Adrenal gland (tissue), 5 donors: ENCODE results near the gene FASN.

Source experiments
- POLR2A ChIP-seq, 2 donors: fragments of 450-650 bp; IDR thresholded peaks; one replicate each; pipeline ENCODE4 v1.6.1; 2017; ENCODE audit warnings: antibody characterized with exemption in 2 of 2, mild to moderate bottlenecking in 2 of 2, moderate library complexity in 1 of 2
- TF ChIP-seq, protein P1 (sequence below), 6 experiments: fragments of 450-650 bp in 4 of 6; fragments of 200-600 bp in 2 of 6; sonication (generic) in 1 of 6; IDR thresholded peaks; 1 replicate in 5 of 6; 2 replicates in 1 of 6; pipeline versions ENCODE4 v1.5.1 to v1.8.0; 2016 to 2021; ENCODE audit warnings: antibody characterized with exemption in 6 of 6, mild to moderate bottlenecking in 2 of 6, moderate library complexity in 1 of 6
- donor health status: DM: no; HTN: no; CAD: no.

DNA sequence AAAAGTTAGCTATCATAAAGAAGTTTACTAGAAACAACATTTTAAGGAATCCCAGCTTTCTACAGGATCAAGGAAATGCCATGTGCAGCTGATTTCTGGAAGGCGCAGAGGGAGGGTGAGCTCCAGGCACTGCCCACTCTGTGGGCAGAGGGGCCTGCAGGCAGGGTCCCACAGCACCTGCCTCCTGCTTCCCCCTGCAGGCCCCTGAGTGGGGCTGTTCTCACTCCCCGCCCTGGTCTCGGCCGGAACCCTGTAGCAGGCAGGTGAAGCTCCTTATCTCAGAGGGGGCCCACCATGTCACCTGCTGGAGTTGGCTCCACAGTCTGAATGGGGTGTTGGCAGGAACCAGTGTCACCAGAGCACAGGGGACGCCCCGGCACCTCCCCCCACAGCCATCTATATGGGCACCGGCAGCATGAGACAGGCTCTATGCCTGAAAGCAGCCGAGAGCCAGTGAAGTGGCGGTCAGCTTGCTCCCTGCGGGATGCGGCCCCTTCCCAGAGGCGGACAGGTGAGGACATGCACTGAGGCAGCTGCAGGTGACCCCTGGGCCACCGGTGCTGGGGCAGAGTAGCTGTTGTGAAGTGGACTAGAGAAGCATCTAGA, 47.6 kb upstream of the FASN start:
- TF ChIP-seq, protein P1, sequence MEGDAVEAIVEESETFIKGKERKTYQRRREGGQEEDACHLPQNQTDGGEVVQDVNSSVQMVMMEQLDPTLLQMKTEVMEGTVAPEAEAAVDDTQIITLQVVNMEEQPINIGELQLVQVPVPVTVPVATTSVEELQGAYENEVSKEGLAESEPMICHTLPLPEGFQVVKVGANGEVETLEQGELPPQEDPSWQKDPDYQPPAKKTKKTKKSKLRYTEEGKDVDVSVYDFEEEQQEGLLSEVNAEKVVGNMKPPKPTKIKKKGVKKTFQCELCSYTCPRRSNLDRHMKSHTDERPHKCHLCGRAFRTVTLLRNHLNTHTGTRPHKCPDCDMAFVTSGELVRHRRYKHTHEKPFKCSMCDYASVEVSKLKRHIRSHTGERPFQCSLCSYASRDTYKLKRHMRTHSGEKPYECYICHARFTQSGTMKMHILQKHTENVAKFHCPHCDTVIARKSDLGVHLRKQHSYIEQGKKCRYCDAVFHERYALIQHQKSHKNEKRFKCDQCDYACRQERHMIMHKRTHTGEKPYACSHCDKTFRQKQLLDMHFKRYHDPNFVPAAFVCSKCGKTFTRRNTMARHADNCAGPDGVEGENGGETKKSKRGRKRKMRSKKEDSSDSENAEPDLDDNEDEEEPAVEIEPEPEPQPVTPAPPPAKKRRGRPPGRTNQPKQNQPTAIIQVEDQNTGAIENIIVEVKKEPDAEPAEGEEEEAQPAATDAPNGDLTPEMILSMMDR (IDR thresholded peaks at IDR 0.05), result no peak
- no peak for TF ChIP-seq POLR2A (IDR thresholded peaks at IDR 0.05)
